CD4-positive, alpha-beta T cell treated with Interferon alpha-2 for 1 hour (primary cell): ENCODE measurements around the gene YEATS2.
"Not testable (repeated sequence)": the region's sequence is repeated elsewhere in the genome, so short reads cannot be mapped to it uniquely, and the experiment has no call there.

Experiments
- DNase-seq, 2 donors: peaks; one replicate each; pipeline ENCODE4 v3.0.0-alpha.2; 2020 to 2022

The YEATS2 gene

GRCh38 chr3:183779896-183780465 lies 82.4 kb downstream of the YEATS2 start:
- DNase-seq = no peak

- DNase-seq = no peak
Observed at GRCh38 chr3:183781246-183781645, 83.6 kb downstream of the YEATS2 start.

GRCh38 chr3:183782576-183783276 lies 85.1 kb downstream of the YEATS2 start:
- no peak for DNase-seq

GRCh38 chr3:183784503-183784902 lies 86.9 kb downstream of the YEATS2 start:
- not testable (repeated sequence) for DNase-seq

- no peak for DNase-seq
Observed at GRCh38 chr3:183789826-183790225, 92.2 kb downstream of the YEATS2 start.

- DNase-seq = no peak
Observed at GRCh38 chr3:183790700-183791099, 93.1 kb downstream of the YEATS2 start.

- DNase-seq = no peak
Observed at GRCh38 chr3:183792976-183793375, 95.4 kb downstream of the YEATS2 start.

- no peak for DNase-seq
Observed at GRCh38 chr3:183794452-183794851, 96.9 kb downstream of the YEATS2 start.

- DNase-seq = no peak
Observed at GRCh38 chr3:183796372-183796771, 98.8 kb downstream of the YEATS2 start.

GRCh38 chr3:183797996-183798395 lies 100.4 kb downstream of the YEATS2 start:
- no peak for DNase-seq

- DNase-seq = no peak
Observed at GRCh38 chr3:183799461-183799860, 101.9 kb downstream of the YEATS2 start.

- no peak for DNase-seq
Observed at GRCh38 chr3:183800243-183800863, 102.8 kb downstream of the YEATS2 start.

- DNase-seq = no peak
Observed at GRCh38 chr3:183801601-183802000, 104.0 kb downstream of the YEATS2 start.

GRCh38 chr3:183802989-183803388 lies 105.4 kb downstream of the YEATS2 start:
- no peak for DNase-seq

GRCh38 chr3:183807209-183807728 lies 109.7 kb downstream of the YEATS2 start:
- no peak for DNase-seq

- DNase-seq = no peak
Observed at GRCh38 chr3:183807881-183808280, 110.3 kb downstream of the YEATS2 start.

- no peak for DNase-seq
Observed at GRCh38 chr3:183808355-183808754, 110.8 kb downstream of the YEATS2 start.

GRCh38 chr3:183809270-183809669 lies 111.7 kb downstream of the YEATS2 start:
- DNase-seq = no peak

- DNase-seq = no peak
Observed at GRCh38 chr3:183810643-183811594, 113.3 kb downstream of the YEATS2 start.

GRCh38 chr3:183811638-183812037 lies 114.0 kb downstream of the YEATS2 start:
- DNase-seq = no peak

GRCh38 chr3:183812761-183813445 lies 115.3 kb downstream of the YEATS2 start:
- DNase-seq = no peak

- DNase-seq = no peak
Observed at GRCh38 chr3:183814240-183814639, 116.6 kb downstream of the YEATS2 start.
